Stimulated activated CD4-positive, alpha-beta T cell treated with anti-CD3 and anti-CD28 coated beads, TNF-alpha, amount 100 ng/mL, for 4 hours (primary cell): ENCODE measurements around the gene CDX1.
"Not testable (repeated sequence)": the region's sequence is repeated elsewhere in the genome, so short reads cannot be mapped to it uniquely, and the experiment has no call there.

Experiments used
- DNase-seq, 3 experiments: peaks; one replicate each; pipeline ENCODE4 v3.0.0-alpha.2; 2020; ENCODE audit warnings: low read depth in 3 of 3

Gene CDX1

DNA sequence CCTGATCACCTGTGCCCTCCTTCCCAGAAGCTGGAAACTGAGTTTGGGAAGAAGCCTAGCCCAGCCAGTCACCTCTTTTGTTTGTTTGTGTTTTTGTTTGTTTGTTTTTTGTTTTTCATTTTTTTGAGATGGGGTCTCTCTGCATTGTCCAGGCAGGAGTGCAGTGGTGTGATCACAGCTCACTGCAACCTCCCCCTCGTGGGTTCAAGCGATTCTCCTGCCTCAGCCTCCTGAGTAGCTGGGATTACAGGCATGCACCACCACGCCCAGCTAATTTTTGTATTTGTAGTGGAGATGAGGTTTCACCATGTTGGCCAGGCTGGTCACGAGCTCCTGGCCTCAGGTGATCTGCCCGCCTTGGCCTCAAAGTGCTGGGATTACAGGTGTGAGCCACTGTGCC lies 67.1 kb downstream of the CDX1 start:
- not testable (repeated sequence) for DNase-seq
